Measurements from ENCODE around the gene MED13L. TPM values are rescaled to one million over a fixed set of nuclear protein-coding genes. Genes with fewer than 3 reads are reported as not detected.

Gene MED13L
- total and polyA plus RNA-seq, 2 experiments from 2014 or later: 11.7 to 88.7 TPM

- Histone ChIP-seq H3K9me2 (ENCODE audit: insufficient read depth) (no peaks in the 10 kb centered on the region), H3K9me3 (ENCODE audit: low read depth) (no peaks in the 10 kb centered on the region), H4K20me1 (ENCODE audit: insufficient read depth) (peaks cover 5% of the 10 kb centered on the region; the same call in 1 of the 2 replicates), H3K79me2 (ENCODE audit: insufficient read depth) (peaks cover 100% of the 10 kb centered on the region), H2AFZ (no peak overlapping the region), H3F3A (ENCODE audit: insufficient read depth) (peaks cover 7% of the 10 kb centered on the region; the same call in 1 of the 2 replicates), H3K4me3 (no peak overlapping the region), H3K9ac (no peak overlapping the region), H3K36me3 (ENCODE audit: low read depth) (no peaks in the 10 kb centered on the region), H3K4me2 (ENCODE audit: unreplicated experiment) (no peak overlapping the region), H3K27ac (0 out of 2 replicates have a peak overlapping the region, but pooled peaks have one; percentile 0), H3K27me3 (replicated peaks; ENCODE audit: insufficient read depth) (no peaks in the 10 kb centered on the region), H3K4me1 (ENCODE audit: insufficient read depth) (peaks cover 9% of the 10 kb centered on the region; the same call in 1 of the 2 replicates)
- 68 to 82% methylated on average over 2 of the region's 2 CpGs for WGBS, 2 experiments (ENCODE audit: low coverage in 1 of 2, low lambda C conversion rate in 2 of 2, missing lambda C conversion rate in 2 of 2)
- peak; percentile 65 for DNase-seq
- in situ Hi-C loops (cut with MboI): no loop called here
- TF ChIP-seq EZH2phosphoT487 (IDR thresholded peaks at IDR 0.05; ENCODE audit: insufficient read depth, low read depth): no peak
- no peak for TF ChIP-seq EZH2 (IDR thresholded peaks at IDR 0.05; ENCODE audit: insufficient read depth, poor library complexity, severe bottlenecking)
Measured at GRCh38 chr12:116060764-116061163, 216.7 kb downstream of the MED13L start.

GRCh38 chr12:116059904-116060303 lies 217.6 kb downstream of the MED13L start:
- Histone ChIP-seq H3F3A (ENCODE audit: insufficient read depth) (no peaks in the 10 kb centered on the region), H3K9me2 (ENCODE audit: insufficient read depth) (no peaks in the 10 kb centered on the region), H3K4me2 (ENCODE audit: unreplicated experiment) (no peak overlapping the region), H3K4me3 (no peak overlapping the region), H3K9me3 (ENCODE audit: low read depth) (no peaks in the 10 kb centered on the region), H3K9ac (no peak overlapping the region), H3K36me3 (ENCODE audit: low read depth) (no peaks in the 10 kb centered on the region), H3K4me1 (ENCODE audit: insufficient read depth) (no peaks in the 10 kb centered on the region), H3K27me3 (replicated peaks; ENCODE audit: insufficient read depth) (no peaks in the 10 kb centered on the region), H4K20me1 (ENCODE audit: insufficient read depth) (no peaks in the 10 kb centered on the region), H2AFZ (no peak overlapping the region), H3K79me2 (ENCODE audit: insufficient read depth) (peaks cover 100% of the 10 kb centered on the region), H3K27ac (no peak overlapping the region)
- no peak for TF ChIP-seq EZH2 (IDR thresholded peaks at IDR 0.05; ENCODE audit: insufficient read depth, poor library complexity, severe bottlenecking)
- TF ChIP-seq EZH2phosphoT487 (IDR thresholded peaks at IDR 0.05; ENCODE audit: insufficient read depth, low read depth): no peak
- DNase-seq: no peak
- 70 to 77% methylated on average over 4 of the region's 4 CpGs for WGBS, 2 experiments (ENCODE audit: low coverage in 1 of 2, low lambda C conversion rate in 2 of 2, missing lambda C conversion rate in 2 of 2)
- in situ Hi-C loops (cut with MboI): no loop called here

- H3K9me3 ChIP-seq (ENCODE audit: low read depth): no peaks in the 10 kb centered on the region
- peaks cover 9% of the 10 kb centered on the region; the same call in 1 of the 2 replicates for H3F3A ChIP-seq (ENCODE audit: insufficient read depth)
- no peaks in the 10 kb centered on the region for H3K9me2 ChIP-seq (ENCODE audit: insufficient read depth)
- no peaks in the 10 kb centered on the region for H3K27me3 ChIP-seq (replicated peaks; ENCODE audit: insufficient read depth)
- no peak overlapping the region for H3K4me2 ChIP-seq (ENCODE audit: unreplicated experiment)
- no peak overlapping the region for H2AFZ ChIP-seq
- H4K20me1 ChIP-seq (ENCODE audit: insufficient read depth): 0 out of 2 replicates have a peak, but pooled peaks cover 4% of the 10 kb centered on the region
- no peak for TF ChIP-seq EZH2 (IDR thresholded peaks at IDR 0.05; ENCODE audit: insufficient read depth, poor library complexity, severe bottlenecking)
- no peak for TF ChIP-seq EZH2phosphoT487 (IDR thresholded peaks at IDR 0.05; ENCODE audit: insufficient read depth, low read depth)
- H3K27ac ChIP-seq: no peak overlapping the region
- no peak overlapping the region for H3K4me3 ChIP-seq
- H3K4me1 ChIP-seq (ENCODE audit: insufficient read depth): peaks cover 10% of the 10 kb centered on the region
- H3K79me2 ChIP-seq (ENCODE audit: insufficient read depth): peaks cover 100% of the 10 kb centered on the region
- no peak overlapping the region for H3K9ac ChIP-seq
- in situ Hi-C loops (cut with MboI): no loop called here
- DNase-seq: no peak
- H3K36me3 ChIP-seq (ENCODE audit: low read depth): no peaks in the 10 kb centered on the region
- WGBS, 2 experiments (ENCODE audit: low coverage in 1 of 2, low lambda C conversion rate in 2 of 2, missing lambda C conversion rate in 2 of 2): 82 to 84% methylated on average over 3 of the region's 3 CpGs
Measured at GRCh38 chr12:116058574-116058973, 218.9 kb downstream of the MED13L start.

- Histone ChIP-seq H2AFZ (no peak overlapping the region), H3K9ac (no peak overlapping the region), H3K36me3 (ENCODE audit: low read depth) (no peaks in the 10 kb centered on the region), H3K4me1 (ENCODE audit: insufficient read depth) (peaks cover 22% of the 10 kb centered on the region), H3K79me2 (ENCODE audit: insufficient read depth) (peaks cover 100% of the 10 kb centered on the region), H3F3A (ENCODE audit: insufficient read depth) (peaks cover 18% of the 10 kb centered on the region), H3K4me3 (no peak overlapping the region), H3K9me3 (ENCODE audit: low read depth) (no peaks in the 10 kb centered on the region), H3K27me3 (replicated peaks; ENCODE audit: insufficient read depth) (no peaks in the 10 kb centered on the region), H3K4me2 (ENCODE audit: unreplicated experiment) (no peak overlapping the region), H4K20me1 (ENCODE audit: insufficient read depth) (0 out of 2 replicates have a peak, but pooled peaks cover 4% of the 10 kb centered on the region), H3K9me2 (ENCODE audit: insufficient read depth) (no peaks in the 10 kb centered on the region), H3K27ac (no peak overlapping the region)
- peak; percentile 30 for DNase-seq
- in situ Hi-C loops (cut with MboI): no loop called here
- 77 to 89% methylated on average over 3 of the region's 3 CpGs for WGBS, 2 experiments (ENCODE audit: low coverage in 1 of 2, low lambda C conversion rate in 2 of 2, missing lambda C conversion rate in 2 of 2)
- TF ChIP-seq EZH2phosphoT487 (IDR thresholded peaks at IDR 0.05; ENCODE audit: insufficient read depth, low read depth) (no peak), EZH2 (IDR thresholded peaks at IDR 0.05; ENCODE audit: insufficient read depth, poor library complexity, severe bottlenecking) (no peak)
Measured at GRCh38 chr12:116057356-116057755, 220.1 kb downstream of the MED13L start.
